Measurements from ENCODE around the gene ARMC7.
"Not testable (repeated sequence)": the region's sequence is repeated elsewhere in the genome, so short reads cannot be mapped to it uniquely, and the experiment has no call there.

Gene ARMC7

DNA sequence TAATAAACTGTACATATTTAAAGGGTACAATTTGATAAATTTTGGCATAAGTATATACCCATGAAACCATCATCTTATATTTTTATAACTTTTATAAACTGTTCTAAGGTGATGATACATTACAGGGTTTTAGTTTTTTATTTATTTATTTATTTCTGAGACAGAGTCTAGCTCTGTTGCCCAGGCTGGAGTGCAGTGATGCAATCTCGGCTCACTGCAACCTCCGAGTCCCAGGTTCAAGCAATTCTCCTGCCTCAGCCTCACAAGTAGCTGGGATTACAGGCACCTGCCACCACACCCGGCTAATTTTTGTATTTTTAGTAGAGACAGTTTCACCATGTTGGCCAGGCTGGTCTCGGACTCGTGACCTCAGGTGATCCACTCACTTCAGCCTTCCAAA is 18.2 kb downstream of the ARMC7 start:
- in situ Hi-C loops (cut with HindIII; ENCODE audit: low sequenced_read_pairs), result not testable (repeated sequence)

DNA sequence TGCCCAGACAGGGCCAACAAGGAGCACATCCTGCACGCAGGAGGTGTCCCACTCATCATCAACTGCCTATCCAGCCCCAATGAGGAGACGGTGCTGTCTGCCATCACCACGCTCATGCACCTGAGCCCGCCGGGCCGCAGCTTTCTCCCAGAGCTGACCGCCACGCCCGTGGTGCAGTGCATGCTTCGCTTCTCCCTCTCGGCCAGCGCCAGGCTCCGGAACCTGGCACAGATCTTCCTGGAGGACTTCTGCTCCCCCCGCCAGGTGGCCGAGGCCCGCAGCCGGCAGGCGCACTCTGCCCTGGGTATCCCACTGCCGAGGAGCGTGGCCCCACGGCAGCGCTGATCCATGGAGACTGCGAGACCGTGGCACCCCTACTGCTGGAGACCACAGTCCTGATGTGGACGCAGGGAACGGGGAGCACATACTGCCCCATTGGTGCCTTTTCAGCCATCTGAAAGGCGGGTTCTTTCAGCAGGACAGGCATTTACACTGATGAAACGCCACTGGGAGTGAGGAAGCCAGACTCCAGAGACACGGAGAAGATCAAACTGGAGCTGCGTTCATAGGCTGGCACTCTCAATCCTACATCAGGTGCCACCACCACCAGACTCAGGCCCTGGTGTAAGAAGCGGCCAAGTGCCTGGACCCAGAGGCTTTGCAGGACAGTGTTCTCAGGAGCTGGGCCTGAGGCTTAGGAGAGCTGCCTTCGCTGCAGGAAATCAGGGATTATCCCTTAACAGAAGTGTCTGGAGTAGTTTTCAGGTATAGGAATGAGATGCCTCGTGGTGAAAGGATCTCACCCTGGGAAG is 19.1 kb downstream of the ARMC7 start:
- in situ Hi-C loops (cut with HindIII; ENCODE audit: low sequenced_read_pairs), result no loop called here

DNA sequence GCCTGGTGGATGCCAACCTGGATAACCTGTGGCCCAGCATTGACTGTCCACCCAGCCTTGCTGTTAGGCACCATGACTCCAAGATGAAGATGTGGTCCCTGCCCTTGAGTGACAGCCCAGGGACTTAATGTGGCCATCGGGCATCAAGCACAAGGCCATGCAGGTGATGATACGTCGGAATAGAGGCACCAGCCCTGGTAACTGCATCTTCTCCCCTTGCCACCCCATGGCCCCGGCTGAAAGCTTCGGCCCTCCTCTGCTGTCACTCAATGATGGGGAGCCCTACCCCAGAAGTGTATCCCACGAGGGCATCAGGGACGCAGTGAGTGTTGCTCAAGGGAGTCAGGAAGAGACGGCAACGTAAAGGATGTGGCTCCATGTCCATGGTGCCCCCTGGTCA is 19.8 kb downstream of the ARMC7 start:
- in situ Hi-C loops (cut with HindIII; ENCODE audit: low sequenced_read_pairs), result no loop called here

DNA sequence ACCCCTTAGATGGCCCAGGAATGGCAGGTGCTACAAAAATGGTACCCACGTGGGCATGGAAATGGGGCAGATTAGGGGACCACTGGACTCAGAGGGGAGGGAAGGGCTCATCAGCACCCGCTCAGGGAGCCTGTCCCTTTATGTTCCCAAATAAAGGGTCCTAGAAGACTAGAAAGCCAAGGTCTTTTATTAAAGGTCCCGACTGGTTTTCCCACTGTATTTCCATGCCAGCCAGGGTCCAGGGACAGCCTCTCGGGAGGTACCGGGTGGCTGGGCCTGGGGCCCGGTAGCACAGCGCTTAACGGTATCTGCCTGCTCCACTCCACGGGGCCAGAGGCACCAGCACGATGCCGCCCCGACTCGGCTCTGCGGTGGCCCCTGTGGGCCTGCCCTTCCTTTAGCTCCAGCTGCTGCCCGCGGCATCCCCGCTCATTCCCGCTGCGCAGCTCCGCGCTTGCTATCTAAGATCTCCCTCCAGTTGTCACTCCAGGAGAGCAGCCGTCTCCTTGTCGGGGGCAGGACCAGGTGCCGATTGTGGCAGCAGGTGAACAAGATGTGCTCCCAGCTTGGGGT is 20.4 kb downstream of the ARMC7 start:
- in situ Hi-C loops (cut with HindIII; ENCODE audit: low sequenced_read_pairs), result no loop called here

DNA sequence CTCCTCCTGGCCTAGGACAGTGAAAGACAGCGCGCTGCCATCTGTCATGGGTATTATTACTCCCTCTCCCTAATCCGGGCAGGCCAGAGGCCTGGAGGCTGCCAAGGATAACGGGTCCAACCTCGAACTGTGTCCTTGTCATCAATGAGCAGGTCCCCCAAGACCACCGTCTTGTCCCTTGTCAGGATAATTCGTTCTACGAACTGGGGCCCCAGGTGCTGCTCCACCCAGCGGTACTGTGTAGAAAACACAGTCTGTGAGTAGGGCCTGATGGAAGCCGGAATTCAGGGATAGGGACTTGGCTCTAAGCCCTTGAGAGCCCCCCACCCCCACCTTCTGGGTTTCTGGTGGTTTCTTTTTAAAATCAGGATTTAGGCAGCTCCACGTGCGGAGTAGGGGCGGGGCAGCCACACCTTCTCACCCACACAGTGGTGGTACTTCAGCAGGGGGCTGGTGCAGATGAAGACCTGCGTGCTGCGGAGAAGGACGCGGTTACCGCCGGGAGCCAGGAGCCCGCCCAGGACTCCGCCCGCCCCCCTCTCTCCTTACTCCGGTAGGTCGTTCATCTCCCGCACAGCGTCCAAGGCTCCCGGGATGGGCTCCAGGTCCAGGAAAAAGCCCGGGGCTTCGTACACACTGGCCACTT is 21.0 kb downstream of the ARMC7 start:
- in situ Hi-C loops (cut with HindIII; ENCODE audit: low sequenced_read_pairs), result no loop called here

DNA sequence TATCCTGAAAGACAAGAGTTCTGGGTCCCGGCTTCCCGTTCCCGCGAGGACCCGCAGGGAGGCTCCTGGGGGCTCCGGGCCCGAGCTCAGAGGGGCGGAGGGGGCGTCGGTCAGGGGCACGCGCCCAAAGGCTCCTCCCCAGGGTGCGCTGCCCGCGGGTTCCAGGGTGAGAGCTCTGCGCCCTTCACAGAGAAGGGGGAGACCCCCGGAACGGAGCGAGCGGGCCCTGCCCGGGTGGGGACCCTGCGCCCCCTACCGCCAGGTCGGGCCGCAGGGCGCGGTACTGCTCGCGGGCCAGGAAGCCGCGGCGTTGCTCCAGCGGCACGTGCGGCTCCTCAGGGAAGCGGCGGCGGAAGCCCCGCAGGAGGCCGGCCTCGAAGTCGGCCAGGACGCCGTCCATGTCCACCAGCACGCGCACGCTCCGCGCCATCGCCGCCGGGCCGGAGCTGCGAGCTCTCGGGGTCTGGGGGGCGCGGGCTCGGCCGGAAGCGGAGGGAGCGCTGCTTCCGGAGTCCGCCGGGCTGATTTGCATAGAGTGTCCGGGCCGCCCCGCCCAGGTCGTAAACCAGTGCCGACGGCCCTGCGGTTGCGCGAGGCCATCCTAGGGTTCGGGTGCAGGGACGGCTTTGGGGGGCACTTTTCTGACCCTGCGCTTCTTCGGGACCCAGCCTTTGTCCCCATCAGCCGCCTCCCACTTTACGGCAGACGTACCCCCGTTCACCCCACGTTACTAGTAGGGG is 21.7 kb downstream of the ARMC7 start, which contains the start of gene NT5C:
Gene NT5C (minus strand): TSS at position 465 of the 740 bp plus-strand sequence. CDS start 35 bp downstream, at position 430.
- in situ Hi-C loops (cut with HindIII; ENCODE audit: low sequenced_read_pairs), result no loop called here

DNA sequence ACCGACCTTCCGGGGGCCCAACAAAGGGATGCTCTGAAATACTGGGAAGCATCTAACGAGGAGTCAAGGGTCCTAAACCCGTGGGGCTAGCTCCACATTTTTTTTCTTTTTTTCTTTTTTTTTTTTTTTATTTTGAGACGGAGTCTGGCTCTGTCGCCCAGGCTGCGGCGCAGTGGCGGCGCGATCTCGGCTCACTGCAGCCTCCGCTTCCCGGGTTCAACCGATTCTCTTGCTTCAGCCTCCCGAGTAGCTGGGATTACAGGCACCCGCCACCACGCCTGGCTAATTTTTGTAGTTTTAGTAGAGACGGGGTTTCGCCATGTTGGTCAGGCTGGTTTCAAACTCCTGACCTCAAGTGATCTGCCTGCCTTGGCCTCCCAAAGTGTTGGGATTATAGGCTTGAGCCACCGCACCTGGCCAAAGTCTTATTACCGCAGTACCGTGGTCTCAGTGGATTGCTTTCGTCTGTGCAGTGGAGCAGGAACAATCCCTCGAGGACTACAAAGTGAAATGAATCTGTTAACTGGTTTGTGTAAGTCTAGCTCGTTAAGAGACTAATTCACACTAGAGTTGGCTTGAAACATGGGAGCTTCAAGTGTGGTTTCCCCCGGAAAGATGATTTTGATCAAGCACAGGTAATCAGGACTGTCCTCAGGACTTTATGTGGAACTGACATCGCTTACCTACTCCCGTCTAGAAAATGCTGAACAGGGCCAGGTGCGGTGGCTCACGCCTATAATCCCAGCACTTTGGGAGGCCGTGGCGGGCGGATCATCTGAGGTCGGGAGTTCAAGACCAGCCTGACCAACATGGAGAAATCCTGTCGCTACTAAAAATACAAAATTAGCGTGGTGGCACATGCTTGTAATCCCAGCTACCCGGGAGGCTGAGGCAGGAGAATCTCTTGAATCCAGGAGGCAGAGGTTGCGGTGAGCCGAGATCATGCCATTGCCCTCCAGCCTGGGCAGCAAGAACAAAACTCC is 22.5 kb downstream of the ARMC7 start:
- in situ Hi-C loops (cut with HindIII; ENCODE audit: low sequenced_read_pairs), result not testable (repeated sequence)

DNA sequence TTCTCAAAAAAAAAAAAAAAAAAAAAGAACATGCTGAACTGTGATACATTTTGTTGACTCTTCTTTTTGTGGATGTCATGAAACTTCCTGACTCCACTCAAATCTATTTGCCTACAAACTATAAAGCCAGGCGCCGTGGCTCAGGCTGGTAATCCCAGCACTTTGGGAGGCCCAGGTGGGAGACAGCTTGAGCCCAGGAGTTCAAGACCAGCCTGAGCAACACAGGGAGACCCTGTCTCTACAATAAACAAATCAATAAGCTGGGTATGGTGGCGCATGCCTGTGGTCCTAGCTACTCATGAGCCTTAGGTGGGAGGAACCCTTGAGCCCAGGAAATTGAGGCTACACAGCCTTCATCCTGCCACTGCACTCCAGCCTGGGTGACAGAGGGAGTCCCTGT is 23.2 kb downstream of the ARMC7 start:
- in situ Hi-C loops (cut with HindIII; ENCODE audit: low sequenced_read_pairs), result no loop called here

DNA sequence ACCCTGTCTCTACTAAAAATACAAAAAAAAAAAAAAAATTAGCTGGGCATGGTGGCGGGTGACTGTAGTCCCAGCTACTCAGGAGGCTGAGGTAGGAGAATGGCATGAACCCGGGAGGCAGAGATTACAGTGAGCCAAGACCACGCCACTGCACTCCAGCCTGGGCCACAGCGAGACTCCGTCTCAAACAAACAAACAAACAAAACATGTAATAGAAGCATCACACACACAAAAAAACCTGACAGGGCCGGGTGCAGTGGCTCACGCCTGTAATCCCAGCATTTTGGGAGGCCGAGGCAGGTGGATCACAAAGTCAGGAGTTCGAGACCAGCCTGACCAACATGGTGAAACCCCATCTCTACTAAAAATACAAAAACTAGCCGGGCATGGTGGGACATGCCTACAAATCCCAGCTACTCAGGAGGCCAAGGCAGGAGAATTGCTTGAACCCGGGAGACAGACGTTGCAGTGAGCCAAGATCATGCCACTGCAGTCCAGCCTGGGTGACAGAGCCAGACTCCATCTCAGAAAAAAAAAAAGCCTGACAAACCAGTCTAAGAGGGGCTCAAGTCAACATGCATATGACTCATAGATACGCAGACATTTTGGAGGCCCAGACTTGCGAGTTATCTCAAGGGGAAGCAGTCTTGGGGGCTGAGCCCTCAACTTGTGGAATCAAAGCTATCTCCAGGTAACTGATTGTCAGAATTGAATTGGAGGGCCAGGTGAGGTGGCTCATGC is 24.0 kb downstream of the ARMC7 start:
- in situ Hi-C loops (cut with HindIII; ENCODE audit: low sequenced_read_pairs), result not testable (repeated sequence)

DNA sequence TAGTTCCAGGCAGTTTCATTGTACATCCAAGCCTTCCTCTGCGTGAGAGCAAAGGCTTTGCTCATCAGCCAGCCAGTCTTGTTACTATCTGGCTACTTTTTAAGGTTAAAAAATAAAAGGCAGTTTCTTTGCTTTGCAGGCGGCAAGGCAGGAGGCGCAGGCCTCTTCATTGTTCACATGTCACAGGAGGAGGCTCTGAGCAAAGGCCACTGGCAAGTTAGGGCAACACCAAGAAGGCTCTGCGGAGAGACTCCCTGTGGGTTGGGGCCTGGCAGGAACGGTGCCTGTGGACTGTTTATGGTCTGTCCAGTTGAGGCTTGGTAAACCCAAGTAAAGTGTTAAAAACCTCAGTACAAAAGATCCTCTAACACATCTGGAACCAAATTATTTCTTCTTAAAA is 25.7 kb downstream of the ARMC7 start:
- in situ Hi-C loops (cut with HindIII; ENCODE audit: low sequenced_read_pairs), result loop anchor here (5.0 kb wide), 1 partner anchor 93 kb away; no protein-coding TSS in a partner anchor

DNA sequence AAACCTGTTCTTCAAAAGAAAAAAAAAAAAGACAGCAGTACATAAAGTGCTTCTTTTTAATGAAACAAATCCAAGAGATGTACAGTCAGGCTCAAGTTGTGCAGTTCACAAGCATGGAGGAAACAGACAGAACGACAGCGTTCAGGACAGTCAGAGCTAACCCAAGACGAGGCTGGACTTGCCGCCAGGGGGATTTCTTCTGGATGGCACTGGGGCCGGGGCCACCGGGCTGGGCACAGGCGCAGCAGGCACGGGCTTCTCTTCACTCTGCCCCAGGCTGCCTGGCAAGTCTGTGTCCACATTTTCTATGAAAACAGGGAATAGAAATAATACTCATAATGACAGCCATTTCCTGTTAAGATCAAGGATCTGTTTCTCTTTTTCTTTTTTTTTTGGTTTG is 26.2 kb downstream of the ARMC7 start:
- in situ Hi-C loops (cut with HindIII; ENCODE audit: low sequenced_read_pairs), result loop anchor here (5.0 kb wide), 1 partner anchor 94 kb away; no protein-coding TSS in a partner anchor

DNA sequence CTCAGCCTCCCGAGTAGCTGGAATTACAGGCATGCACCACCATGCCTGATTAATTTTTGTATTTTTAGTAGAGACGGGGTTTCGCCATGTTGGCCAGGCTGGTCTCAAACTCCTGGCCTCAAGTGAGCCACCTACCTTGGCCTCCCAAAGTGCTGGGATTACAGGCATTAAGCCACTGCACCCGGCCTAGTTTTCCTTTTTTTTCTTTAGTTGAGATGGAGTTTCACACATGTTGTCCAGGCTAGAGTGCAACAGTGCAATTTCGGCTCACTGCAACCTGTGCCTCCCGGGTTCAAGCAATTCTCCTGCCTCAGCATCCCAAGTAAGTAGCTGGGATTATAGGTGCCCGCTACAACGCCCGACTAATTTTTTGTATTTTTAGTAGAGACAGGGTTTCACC is 28.0 kb downstream of the ARMC7 start:
- in situ Hi-C loops (cut with HindIII; ENCODE audit: low sequenced_read_pairs), result loop anchor here (5.0 kb wide), 1 partner anchor 95 kb away; no protein-coding TSS in a partner anchor

DNA sequence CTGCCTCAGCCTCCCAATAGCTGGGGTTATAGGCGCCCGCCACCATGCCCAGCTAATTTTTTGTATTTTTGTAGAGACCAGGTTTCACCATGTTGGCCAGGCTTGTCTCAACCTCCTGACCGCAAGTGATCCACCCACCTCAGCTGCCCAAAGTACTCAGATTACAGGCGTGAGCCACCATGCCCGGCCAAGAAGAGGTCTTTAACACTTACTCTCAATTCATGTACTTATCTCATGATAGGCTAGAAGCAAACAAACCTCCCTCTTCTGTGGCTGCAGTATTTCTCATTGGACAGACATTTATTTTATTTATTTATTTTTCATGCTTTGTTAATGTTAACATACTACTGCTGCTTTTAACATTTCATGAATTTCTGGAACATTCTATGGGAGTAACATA is 28.8 kb downstream of the ARMC7 start:
- in situ Hi-C loops (cut with HindIII; ENCODE audit: low sequenced_read_pairs), result loop anchor here (5.0 kb wide), 1 partner anchor 96 kb away; no protein-coding TSS in a partner anchor

DNA sequence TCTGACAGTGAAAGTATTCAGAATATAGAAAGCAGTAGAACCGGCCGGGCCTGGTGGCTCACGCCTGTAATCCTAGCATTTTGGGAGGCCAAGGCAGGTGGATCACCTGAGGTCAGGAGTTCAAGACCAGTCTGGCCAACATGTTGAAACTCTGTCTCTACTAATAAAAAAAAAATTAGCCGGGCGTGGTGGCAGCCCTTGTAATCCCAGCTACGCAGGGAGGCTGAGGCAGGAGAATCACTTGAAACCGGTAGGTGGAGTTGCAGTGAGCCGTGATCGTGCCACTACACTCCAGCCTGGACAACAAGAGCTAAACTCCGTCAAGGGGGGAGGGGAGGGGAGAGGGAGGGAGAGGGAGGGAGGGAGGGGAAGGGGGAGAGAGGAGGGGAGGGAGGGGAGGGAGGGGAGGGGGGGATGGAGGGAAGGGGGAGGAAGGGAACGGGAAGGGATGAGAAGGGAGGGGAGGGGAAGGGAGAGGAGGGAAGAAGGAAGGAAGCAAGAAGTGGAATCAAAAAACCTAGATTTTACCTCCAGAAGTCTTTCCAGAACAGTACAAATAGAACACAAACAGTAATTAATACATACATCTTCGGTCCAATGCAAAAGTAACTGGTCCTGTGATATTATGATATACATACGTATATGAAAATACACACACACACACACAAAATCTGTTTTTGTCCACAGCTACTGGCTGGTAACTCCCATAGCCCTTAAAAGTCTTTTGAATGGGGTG is 32.6 kb downstream of the ARMC7 start:
- in situ Hi-C loops (cut with HindIII; ENCODE audit: low sequenced_read_pairs), result no loop called here

DNA sequence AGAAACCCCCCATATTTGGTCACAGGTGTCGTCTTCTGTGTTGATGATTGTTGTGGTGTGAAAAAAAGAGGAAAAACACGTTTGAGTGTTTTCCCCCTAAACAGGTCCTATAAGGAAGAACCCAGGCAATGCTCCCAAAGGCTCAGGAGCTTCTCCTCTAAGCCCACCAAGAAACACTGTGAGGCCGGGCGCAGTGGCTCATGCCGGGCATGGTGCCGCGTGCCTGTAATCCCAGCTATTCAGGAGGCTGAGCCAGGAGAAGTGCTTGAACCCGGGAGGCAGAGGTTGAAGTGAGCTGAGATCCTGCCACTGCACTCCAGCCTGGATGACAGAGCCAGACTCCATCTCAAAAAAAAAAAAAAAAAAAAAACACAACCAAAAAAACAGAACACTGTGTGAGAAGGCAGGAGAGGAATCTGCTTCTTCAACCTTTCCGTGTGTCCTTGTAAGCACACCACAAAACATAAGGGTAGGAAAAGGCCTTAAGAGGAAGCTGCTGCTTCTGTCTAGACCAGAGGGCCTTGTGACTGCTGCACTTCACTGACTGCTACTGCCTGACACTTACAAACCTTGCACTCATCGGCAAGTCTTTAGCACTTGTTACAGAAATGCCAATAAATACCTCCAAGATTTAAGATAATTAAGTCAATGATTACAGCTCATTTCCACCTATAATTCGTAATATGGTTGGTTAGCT is 35.2 kb downstream of the ARMC7 start:
- in situ Hi-C loops (cut with HindIII; ENCODE audit: low sequenced_read_pairs), result no loop called here

DNA sequence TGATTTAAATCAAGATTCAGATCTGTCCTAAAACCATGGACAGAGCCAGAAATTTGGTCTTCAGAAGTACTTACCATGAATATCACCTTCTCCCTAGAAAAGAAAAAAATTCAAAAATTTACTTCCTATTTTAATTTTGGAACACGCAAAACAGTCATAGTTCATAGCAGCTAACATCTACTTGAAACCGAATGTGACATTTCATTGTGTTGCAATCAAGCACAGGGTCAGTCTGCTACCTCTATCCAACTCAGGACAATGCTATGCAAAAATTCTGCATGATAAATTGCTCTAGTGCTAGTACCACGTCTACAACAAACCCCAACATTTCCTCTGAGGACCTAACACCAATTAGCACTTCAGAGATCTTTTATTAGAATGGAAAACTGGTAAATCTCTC is 36.8 kb downstream of the ARMC7 start:
- in situ Hi-C loops (cut with HindIII; ENCODE audit: low sequenced_read_pairs), result no loop called here

DNA sequence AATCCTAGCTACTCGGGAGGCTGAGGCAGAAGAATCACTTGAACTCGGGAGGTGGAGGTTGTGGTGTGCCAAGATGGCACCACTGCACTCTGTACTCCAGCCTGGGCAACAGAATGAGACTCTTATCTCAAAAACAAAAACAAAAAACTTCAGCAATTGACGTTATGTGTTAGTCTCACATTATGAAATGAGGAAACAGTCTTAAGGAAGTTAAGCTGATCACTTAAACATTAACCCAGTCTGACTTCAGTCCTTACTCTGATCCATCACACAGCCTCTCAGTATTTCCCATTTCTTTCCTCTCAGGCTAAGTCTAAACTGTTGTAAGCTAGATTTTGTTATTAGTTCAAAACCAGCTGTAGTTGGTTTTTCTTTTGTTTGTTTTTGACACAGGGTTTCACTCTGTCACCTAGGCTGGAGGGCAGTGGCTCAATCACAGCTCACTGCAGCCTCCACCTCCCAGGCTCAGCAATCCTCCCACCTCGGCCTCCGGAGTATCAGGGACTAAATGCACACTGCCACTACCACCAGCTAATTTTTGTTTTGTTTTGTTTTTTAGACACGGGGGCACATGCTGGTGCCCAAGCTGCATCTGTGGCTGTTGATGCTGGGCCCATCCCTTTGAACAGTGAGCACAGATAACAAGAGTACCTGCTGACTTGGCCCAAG is 38.2 kb downstream of the ARMC7 start:
- in situ Hi-C loops (cut with HindIII; ENCODE audit: low sequenced_read_pairs), result no loop called here
